Colon (tissue), 2 donors: ENCODE measurements around the gene TMEM266.

ENCODE experiments used
- FAIRE-seq: peaks from 2 replicates; lab custom pipeline; 2012; peaks lifted over from hg19 to GRCh38; lab: Jason Lieb, UNC
- donor health status: control.
- donor health status: control.

TMEM266 gene

GRCh38 chr15:76251717-76252116 lies 191.9 kb downstream of the TMEM266 start:
- no peak for FAIRE-seq

GRCh38 chr15:76252249-76252648 lies 192.5 kb downstream of the TMEM266 start:
- no peak for FAIRE-seq

- no peak for FAIRE-seq
These were observed 194.1 kb downstream of the TMEM266 start for GRCh38 chr15:76253691-76254473.
